GM21723 (cell line): Measurements from ENCODE around the gene PTPRN2.

Experiments used
- ATAC-seq: cut with Tn5 transposase; IDR thresholded peaks from one replicate; pipeline ENCODE4 v1.9.1; 2021; ENCODE audit warnings: mild to moderate bottlenecking, moderate library complexity; ENCODE audit not compliant: unreplicated experiment

PTPRN2 gene

DNA sequence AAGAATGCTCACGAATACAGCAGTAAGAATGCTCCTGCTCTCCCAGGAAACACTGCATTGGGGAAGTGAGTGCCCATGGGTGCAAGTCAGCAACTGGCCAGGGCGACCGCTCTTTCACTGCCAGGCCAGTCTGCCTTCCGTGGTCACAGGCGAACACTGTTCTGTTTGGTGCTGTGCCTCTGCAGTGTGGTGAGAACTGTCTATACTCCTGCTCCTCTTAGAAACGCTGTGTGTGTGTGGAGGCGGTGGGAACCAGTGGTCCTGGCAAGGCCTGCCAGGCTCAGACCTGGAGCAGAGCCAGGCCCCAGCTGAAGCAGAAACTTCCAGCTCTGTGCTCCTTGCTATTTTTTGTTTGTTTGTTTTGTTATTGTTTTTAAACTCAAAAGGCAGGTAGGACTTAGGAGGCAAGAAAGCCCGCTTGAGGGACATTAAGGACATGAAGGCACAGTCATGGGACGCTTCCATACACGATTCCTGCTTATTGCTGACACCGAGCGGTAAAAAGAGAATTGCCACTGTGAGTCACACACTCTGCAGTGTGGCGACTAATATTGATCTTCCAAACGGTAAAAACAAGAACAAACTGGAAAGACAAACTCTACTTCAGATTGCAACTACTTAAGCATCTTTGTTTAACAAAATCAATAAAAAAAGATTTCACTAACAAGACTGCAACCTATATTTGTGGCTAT is 820.0 kb downstream of the PTPRN2 start:
- no peak for ATAC-seq

DNA sequence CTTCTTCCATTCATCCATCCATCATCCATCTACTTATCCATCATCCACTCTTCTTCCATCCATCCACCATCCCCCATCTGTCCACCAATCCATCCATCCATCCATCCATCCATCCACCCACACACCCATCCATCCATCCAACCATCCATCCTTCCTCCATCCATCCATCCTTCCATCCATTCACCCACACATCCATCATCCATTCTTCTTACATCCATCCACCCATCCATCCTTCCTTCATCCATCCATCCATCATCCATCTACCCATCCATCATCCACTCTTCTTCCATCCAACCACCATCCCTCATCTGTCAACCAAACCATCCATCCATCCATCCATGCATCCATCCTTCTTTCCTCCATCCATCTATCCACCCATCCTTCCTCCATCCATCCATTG is 821.5 kb downstream of the PTPRN2 start:
- no peak for ATAC-seq

DNA sequence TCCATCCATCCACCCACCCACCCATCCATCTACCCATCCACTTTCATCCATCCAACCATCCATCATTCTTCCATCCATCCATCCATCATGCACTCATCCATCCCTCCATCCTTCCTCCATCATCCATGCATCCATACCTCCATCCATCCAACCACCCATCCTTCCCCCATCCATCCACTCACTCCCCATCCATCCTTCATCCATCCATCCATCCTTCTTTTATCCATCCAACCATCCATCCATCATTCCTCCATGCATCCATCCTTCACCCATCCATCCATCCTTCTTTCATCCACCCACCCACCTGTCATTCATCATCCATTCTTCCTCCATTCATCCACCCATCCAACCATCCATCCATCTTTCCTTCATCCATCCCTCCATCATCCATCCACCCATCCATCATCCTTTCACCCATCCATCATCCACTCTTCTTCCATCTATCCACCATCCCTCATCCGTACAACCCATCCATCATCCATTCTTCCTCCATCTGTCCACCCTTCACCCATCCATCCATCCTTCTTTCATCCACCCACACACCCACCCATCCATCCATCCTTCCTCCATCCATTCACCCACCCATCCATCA is 822.6 kb downstream of the PTPRN2 start:
- no peak for ATAC-seq

DNA sequence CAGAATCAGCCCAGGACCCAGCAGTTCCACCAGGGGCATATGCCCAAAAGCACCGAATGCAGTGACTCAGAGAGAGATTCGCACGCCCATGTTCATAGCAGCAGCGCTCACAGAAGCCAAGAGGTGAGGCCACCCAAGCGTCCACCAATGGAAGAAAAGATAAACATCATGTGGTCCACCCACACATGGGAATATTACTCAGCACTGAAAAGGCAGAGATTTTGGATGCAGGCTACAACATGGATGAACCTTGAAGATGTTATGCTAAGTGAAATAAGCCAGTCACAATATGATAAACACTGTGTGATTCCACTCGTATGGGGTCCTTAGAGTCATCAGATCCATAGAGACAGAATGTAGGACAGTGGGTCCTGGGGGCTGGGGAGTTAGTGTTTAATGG is 823.4 kb downstream of the PTPRN2 start:
- no peak for ATAC-seq

DNA sequence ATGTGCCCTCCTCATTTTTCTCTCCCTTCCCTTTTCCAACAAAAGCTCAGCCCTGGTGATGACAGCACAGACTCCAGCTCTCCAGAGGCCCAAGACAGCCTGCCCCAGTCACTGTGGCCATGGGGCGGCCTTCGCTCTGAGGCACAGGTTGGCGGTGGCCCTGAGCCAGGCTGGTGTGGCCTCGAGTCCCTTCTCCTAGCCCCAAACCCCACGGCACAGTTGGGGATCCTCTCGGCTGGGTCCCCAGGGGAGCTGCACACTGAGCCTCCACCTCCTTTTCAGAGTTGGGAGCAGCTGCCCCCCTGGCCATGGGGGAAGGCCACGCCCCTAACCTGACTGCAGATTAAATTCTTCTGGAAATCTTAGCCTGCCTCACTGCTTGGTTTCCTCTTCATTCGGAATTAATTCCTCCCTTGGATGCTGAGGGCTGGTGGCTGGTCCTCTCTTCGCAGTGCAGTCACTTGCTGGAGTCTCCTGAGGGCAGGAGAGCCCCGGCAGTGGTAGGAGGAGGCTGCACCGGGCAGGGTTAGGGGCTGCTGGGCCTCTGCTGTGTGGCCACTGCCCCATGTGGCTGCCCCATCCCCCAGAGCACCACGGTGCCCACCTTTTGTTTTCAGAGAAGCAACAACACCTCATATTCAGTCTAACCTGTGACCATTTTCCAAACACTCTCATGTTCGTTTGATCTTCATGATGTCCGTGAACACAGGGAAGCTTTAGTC is 824.2 kb downstream of the PTPRN2 start:
- no peak for ATAC-seq

DNA sequence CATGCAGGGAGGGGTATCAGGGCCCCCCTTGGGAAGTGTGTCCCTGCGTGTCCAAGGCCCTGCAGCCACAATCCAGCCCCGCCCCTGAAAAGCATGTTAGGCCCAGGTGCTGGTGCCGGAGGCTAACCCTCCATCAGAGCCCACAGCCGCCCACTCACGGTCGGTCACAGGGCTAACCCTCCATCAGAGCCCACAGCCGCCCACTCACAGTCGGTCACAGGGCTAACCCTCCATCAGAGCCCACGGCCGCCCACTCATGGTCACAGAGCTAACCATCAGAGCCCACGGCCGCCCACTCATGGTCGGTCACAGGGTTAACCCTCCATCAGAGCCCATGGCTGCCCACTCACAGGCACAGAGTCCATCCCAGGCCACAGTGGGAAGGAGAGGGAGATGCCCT is 824.8 kb downstream of the PTPRN2 start:
- no peak for ATAC-seq

DNA sequence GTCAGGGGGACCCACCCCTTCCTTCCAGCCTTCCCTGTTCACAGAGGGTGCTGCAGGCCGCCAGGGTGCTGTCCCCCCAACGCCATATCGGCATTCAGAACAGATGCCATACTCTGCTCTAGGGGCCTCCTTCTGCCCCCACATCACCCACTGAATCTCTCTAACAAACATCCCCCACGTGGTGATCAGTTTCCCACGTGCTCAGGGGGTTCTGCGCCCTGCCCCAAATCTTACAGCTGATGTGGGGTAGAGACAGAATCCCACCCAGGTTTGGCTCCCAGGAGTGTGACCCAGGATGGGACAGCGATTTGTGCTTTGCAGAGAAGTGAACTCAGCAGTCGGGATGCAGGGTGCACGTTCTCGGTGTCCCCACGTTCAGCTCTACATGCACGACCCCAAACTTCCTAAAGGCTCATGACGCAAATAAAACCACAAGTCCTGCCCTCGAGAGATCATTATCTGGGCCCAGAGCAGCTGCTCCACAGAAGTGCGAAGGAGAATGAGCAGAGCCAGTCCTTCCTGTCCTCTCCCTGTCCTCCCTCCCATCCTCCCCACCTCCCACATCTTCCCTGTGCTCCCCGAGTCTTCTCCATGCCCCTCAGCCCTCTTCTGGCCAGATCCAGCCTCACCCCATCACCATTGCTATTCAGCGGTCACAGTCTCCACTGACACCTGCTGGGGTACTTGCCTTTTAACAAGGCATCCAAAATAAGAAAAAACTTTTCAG is 827.5 kb downstream of the PTPRN2 start:
- ATAC-seq: no peak

DNA sequence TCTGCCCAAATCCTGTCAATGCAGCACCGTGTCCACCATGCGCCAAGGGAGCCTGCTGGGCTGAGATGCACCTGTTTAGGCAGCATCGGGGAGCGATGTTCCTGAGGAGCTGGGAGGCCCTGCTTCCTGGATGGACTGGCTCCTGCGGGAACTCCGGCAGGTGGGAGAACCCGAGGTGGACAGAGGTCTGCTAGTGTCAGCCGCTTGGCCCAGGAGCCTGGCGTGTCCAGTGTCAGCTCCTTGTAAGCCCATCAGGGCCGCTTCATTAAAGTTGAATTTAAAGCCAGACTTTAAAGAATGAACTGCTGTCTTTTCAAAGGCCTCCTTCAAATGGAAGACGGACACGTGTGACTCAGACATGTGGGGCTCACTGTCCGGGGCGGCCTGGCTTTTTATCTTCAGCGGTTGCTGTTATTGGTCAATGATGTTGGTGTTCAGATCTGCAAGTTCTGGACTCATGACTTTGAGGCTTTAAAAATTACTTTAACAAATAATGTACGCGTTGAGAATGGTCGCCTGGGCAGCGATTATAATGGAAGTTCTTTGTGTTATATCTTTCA is 828.3 kb downstream of the PTPRN2 start:
- no peak for ATAC-seq

DNA sequence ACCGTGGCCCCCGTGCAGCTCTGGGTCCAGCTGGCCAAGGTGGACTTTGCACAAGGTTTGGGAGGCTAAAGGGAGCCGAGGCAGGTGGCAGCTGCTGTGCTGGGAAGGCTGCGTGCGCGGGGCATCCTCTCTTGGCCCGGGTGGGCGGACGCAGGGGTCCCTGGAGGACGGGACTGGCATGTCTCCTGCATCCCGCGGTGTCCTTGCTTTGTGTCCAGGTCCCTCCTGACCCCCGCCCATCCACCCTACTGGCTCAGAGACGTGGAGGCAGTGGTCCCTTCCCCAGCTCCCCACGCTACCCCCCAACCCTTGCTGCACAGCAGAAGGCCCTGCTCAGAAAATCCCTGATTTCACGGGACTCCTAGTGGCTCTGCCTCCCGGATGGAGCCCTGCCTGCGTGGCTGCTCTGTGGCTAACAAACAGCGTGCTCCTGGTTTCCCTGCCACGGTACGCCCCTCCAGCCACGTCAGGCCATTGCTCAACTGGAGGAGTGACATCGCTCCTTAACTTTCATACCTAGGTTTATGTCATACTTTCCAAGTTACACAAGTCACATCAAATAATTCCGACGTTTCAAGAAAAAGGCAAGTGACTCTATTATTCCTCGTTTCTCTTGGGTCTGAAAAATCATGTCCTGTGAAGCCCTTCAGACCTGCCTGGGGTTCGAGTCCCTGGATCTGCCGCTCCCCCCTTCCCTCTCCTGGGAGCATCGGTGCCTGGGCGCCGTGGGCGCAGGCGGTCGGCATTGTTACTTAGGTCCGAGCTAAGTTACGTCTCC is 829.0 kb downstream of the PTPRN2 start:
- no peak for ATAC-seq

DNA sequence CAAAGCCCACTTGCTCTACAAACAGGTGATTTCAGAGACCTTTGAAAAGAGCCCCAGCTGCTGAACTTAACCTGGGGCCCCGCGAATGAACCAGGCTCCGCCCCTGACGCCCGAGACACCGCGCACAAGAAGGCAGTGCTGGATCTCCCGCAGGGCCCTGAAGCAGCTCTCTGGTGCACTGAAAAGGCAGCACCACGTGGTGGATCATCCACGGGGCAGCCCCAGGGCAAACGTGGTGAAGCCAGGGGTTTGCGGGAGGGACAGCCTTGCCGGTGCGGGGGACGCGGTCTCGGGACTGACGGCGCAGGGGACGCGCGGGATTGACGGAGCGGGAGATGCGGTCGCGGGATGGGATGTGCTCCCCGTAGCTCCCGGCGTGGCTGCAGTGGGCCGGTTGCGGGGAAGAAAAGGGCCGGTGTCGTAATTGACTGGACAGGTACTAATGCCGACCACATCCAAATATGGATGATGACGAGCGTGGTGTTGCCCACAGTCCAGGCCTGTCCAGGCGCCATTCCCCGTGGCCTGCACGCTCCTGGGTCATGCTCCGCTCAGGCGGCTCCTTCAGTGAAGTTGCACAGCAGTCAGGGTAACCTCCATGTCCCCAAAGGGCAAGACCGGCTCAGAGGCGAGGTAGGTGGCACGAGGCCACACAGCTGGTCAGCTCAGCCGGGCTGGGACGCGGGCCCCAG is 829.7 kb downstream of the PTPRN2 start:
- no peak for ATAC-seq

DNA sequence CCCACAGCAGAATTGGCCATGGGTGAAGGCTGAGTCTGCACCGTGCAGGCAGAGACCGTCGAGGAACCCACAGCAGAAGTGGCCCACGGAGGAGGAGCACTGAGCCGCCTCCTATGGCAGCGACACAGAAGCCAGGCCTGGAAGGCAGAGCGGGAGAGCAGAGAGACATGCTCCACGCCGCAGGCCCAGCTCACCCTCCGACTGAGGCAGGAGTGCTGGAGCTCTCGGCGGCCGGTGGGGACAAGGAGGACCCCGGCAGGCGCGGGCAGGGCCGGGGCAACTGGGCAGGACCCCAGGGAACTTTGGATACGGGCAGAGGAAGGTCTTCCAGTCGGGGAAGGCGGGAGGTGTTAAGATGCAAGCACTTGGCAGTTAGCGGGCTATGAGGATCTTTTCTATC is 830.4 kb downstream of the PTPRN2 start:
- ATAC-seq: no peak

DNA sequence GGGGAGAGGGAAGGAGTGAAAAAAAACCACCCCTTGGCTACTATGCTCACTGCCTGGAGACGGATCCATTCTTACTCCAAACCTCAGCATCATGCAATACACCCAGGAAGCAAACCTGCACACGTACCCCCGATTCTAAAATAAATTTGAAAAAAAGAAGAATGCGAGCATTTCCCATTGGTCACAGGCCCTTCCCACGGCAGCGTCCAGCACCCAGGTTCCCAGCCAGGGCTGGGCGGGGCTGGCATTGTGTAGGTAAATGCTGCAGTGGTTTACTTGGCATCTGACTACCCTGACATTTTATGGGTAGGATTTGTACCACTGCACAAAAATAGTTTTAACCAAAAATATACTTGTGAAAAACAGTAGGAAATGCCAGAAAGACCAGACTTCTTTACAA is 831.9 kb downstream of the PTPRN2 start:
- ATAC-seq: no peak

DNA sequence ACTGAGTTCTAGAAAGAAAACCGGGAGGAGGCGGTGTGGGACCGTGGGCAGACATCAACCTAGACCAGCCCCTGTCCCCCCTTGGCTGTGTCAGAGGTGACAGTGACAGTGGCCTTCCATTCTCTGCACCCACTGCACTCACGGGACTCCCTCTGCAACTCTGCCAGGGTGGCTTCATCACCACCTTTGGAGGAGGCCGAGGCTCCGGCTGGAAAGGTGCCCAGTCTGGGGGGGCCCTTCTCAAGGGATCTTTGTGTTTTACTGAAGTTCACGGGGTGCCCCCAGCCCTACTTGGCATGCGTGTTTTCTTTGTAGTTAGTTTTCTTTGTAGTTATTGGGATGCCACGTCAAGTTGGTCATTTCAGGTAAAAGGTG is 833.2 kb downstream of the PTPRN2 start:
- no peak for ATAC-seq

DNA sequence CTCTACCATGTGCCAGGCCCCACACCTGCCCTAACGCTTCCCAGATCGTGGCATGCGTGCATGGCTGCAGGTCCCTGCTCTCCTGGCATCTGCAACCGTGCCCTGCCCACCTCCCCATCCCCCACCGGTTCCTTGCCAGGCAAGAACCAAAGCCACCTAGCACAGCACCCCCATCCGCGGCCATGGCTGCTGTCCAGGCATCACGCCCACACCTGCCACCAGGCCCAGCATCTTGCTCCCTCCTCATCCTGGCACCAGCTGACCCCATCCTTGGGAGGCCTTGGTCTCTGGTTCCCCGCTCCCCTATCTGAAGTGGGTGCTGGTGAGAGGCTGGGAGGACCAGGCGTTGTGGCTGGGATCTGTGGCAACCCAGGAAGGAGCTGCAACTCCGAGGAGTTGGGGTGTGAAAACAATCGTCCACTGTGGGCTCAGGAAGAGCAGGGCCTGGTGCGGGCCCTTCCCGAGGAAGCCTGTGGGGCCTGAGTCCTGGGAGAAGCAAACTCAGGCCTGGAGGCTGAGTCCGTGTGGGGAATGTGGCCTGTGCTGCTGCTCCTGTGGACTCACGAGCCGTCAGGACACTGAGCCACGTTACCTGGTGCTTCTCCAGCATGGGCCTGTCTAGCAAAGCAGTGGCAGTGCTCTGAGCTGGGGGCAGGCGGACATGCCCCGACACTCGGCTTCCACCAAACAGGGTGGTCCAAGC is 833.8 kb downstream of the PTPRN2 start:
- ATAC-seq: no peak

DNA sequence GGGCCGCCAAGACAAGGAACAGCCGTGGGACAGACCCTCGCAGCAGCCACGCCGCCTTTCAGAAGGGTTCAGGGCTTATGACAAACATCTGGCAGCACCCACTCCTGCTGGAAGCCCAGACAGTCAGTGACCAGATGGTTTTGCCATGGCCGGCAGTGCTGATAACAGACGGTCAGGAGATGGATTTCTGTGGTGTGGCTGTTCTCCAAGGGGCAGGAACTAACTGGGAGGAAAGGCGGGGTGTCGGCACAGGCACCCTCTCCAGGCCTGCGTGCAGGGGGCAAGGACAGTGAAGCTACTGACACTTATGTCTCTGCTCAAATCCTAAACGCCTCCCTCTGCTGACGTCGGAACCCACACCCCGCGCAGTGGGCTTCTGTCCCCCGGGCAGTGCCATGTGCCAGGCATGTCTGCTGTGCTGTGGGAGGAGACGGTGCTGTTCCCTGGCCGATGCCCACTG is 834.8 kb downstream of the PTPRN2 start:
- ATAC-seq: no peak

DNA sequence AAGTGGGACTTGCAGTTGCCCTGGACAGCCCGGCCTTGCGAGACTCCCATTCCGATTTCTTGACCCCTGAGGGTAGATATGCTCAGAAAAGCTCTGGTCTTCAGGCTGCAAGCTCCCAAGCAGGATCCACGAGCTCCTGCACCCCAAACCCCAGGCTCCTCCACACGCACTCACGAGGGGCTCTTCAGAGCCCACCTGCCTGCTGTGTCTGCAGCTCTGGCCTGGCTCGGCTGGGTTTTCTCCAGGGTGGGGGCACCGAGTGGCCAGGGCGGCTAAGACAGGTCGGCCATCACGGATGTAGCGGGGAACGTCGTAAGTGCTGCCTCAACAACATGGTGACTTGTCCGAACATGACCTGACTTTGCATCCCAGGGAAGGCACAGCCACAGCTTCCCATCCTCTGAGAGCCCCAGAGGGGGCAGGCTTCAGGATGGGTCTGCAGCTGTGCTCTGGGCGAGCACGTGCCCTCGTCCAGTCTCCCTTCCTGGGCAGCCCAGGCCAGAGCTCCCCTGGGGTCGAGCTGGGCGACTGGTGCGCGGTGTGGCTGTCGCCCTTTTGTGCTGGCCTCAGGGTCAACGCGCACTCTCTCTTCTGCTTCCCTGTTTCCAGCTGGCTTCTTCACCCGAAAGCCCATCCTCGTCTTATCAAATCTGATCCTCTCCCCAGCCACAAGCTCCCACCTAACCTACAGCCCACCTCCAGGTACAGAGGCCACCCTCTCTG is 835.5 kb downstream of the PTPRN2 start:
- ATAC-seq: no peak

DNA sequence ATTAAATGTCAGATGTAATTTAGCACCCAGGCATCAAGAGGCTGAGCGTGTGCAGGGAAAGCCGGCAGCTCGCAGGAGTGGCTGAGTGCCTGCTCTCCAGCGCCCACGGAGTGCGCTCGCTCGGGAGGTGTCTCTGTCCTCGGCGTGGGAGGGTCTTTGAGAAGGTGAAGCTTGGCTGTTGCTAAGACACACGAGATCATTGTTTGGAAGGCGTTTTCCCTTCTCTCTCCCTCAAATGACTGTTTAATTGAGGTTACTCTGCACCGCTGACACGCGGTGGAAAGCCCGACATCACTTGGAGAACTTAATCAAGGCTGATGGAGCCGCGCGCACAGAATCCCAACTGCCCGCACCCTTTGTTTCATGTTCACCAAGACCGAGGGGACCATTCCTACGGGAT is 836.2 kb downstream of the PTPRN2 start:
- no peak for ATAC-seq

DNA sequence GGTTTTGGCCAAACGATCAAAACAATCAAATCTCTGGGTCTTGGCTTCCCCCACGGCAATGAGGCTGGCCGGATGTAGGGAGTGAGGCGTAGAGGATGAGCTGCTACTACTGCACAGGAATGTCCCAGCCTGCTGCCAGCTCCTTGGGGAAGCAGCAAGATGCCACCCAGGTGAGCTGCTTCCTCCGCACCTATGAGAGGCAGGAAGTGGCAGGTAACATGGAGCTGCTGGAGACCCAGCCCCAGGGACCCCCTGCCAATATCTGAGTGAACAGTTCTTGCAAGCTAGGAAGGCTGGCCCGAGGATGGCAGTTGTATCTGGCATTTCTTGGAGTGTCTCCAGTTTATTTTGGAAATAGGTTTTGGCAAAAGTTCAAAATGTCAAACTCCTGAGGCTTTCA is 837.3 kb downstream of the PTPRN2 start:
- no peak for ATAC-seq
